GM18511 (cell line): ENCODE results near the gene CAV2.

Experiments
- ATAC-seq: cut with Tn5 transposase; IDR thresholded peaks from one replicate; pipeline ENCODE4 v1.9.1; 2021; ENCODE audit warnings: mild to moderate bottlenecking, moderate library complexity; ENCODE audit not compliant: unreplicated experiment

The CAV2 gene

GRCh38 chr7:116522247-116522646 is 22.7 kb downstream of the CAV2 start:
- ATAC-seq, result no peak

- no peak for ATAC-seq
These were observed 24.7 kb downstream of the CAV2 start for GRCh38 chr7:116524221-116524608.

GRCh38 chr7:116524609-116525297 is 25.2 kb downstream of the CAV2 start, which contains the start of gene CAV1:
Gene CAV1 (plus strand): TSS chr7:116525036. CDS start chr7:116525063, 27 bp downstream.
- no peak for ATAC-seq

GRCh38 chr7:116525298-116525912 is 25.9 kb downstream of the CAV2 start:
- ATAC-seq, result peak; percentile 3

- ATAC-seq, result peak; percentile 96
These were observed 26.6 kb downstream of the CAV2 start for GRCh38 chr7:116525913-116526861.

GRCh38 chr7:116526897-116527296 is 27.4 kb downstream of the CAV2 start:
- no peak for ATAC-seq

GRCh38 chr7:116527521-116527920 is 28.0 kb downstream of the CAV2 start:
- no peak for ATAC-seq

- no peak for ATAC-seq
These were observed 28.7 kb downstream of the CAV2 start for GRCh38 chr7:116528008-116528789.

- ATAC-seq, result no peak
These were observed 29.7 kb downstream of the CAV2 start for GRCh38 chr7:116529250-116529649.

- ATAC-seq, result no peak
These were observed 30.7 kb downstream of the CAV2 start for GRCh38 chr7:116530107-116530820.

GRCh38 chr7:116532102-116532688 is 32.7 kb downstream of the CAV2 start:
- ATAC-seq, result no peak

GRCh38 chr7:116534790-116535189 is 35.3 kb downstream of the CAV2 start:
- ATAC-seq, result no peak

GRCh38 chr7:116535416-116535815 is 35.9 kb downstream of the CAV2 start:
- no peak for ATAC-seq

- ATAC-seq, result no peak
These were observed 38.6 kb downstream of the CAV2 start for GRCh38 chr7:116538138-116538537.

GRCh38 chr7:116539879-116540278 is 40.3 kb downstream of the CAV2 start:
- ATAC-seq, result no peak

GRCh38 chr7:116540743-116541142 is 41.2 kb downstream of the CAV2 start:
- no peak for ATAC-seq

- no peak for ATAC-seq
These were observed 42.4 kb downstream of the CAV2 start for GRCh38 chr7:116541951-116542350.

GRCh38 chr7:116542618-116543017 is 43.1 kb downstream of the CAV2 start:
- no peak for ATAC-seq

- no peak for ATAC-seq
These were observed 44.1 kb downstream of the CAV2 start for GRCh38 chr7:116543664-116544063.

GRCh38 chr7:116544487-116544886 is 44.9 kb downstream of the CAV2 start:
- no peak for ATAC-seq
